Subcutaneous adipose tissue (tissue), 4 donors: ENCODE data around the gene SLC8A1. TPM values are rescaled to one million over a fixed set of nuclear protein-coding genes. Genes with fewer than 3 reads are reported as not detected.

ENCODE experiments used
- CTCF ChIP-seq: fragments of 450-650 bp; IDR thresholded peaks from one replicate; pipeline ENCODE4 v1.5.1; 2016; ENCODE audit warnings: low read depth, mild to moderate bottlenecking, control low read depth, antibody characterized with exemption, moderate library complexity
- total RNA-seq, 4 donors: library from RNA; depleted of rRNA; stranded (reverse); fragments of >200 nt; gene quantifications; one replicate each; pipeline ENCODE4 v1.1.0, GENCODE V29; 2016

Gene SLC8A1
- total RNA-seq, 4 donors from 2014 or later: 7.5 to 32.5 (median 12.9) TPM

GRCh38 chr2:40100676-40101075 is 351.2 kb downstream of the SLC8A1 start:
- TF ChIP-seq CTCF: no peak

- TF ChIP-seq CTCF: no peak
These were observed 353.0 kb downstream of the SLC8A1 start for GRCh38 chr2:40098786-40099470.

GRCh38 chr2:40097691-40098385 is 354.1 kb downstream of the SLC8A1 start:
- no peak for TF ChIP-seq CTCF

GRCh38 chr2:40096360-40096759 is 355.5 kb downstream of the SLC8A1 start:
- TF ChIP-seq CTCF: no peak

- TF ChIP-seq CTCF: no peak
These were observed 356.9 kb downstream of the SLC8A1 start for GRCh38 chr2:40095000-40095399.

- no peak for TF ChIP-seq CTCF
These were observed 357.4 kb downstream of the SLC8A1 start for GRCh38 chr2:40094451-40094850.

GRCh38 chr2:40093021-40093675 is 358.7 kb downstream of the SLC8A1 start:
- no peak for TF ChIP-seq CTCF
